HG03064 (cell line): ENCODE measurements around the gene DCXR.
"Not testable (repeated sequence)": the region's sequence is repeated elsewhere in the genome, so short reads cannot be mapped to it uniquely, and the experiment has no call there.

ENCODE experiments used
- ATAC-seq: cut with Tn5 transposase; IDR thresholded peaks from one replicate; pipeline ENCODE4 v1.9.1; 2021; ENCODE audit warnings: low read depth; ENCODE audit not compliant: unreplicated experiment

Gene DCXR

GRCh38 chr17:82045936-82046484 is 8.5 kb upstream of the DCXR start:
- ATAC-seq = no peak

GRCh38 chr17:82043507-82043906 is 6.0 kb upstream of the DCXR start:
- ATAC-seq = no peak

- ATAC-seq = no peak
Measured at GRCh38 chr17:82042649-82043048, 5.2 kb upstream of the DCXR start.

- ATAC-seq = no peak
Measured at GRCh38 chr17:82041144-82041814, 3.8 kb upstream of the DCXR start.

GRCh38 chr17:82039695-82040299 is 2.3 kb upstream of the DCXR start:
- ATAC-seq = no peak

GRCh38 chr17:82038796-82039409 is 1.4 kb upstream of the DCXR start:
- not testable (repeated sequence) for ATAC-seq

- no peak for ATAC-seq
Measured at GRCh38 chr17:82037889-82038195, 345 bp upstream of the DCXR start.

- ATAC-seq = no peak
Measured at GRCh38 chr17:82036634-82037091, 834 bp downstream of the DCXR start.

- no peak for ATAC-seq
Measured at GRCh38 chr17:82035956-82036633, 1.4 kb downstream of the DCXR start.

- ATAC-seq = no peak
Measured at GRCh38 chr17:82035488-82035887, 2.0 kb downstream of the DCXR start.

- ATAC-seq = no peak
Measured at GRCh38 chr17:82034371-82035011, 3.0 kb downstream of the DCXR start.

GRCh38 chr17:82033359-82034085 is 4.0 kb downstream of the DCXR start:
- ATAC-seq = no peak

- no peak for ATAC-seq
Measured at GRCh38 chr17:82031885-82032627, 5.4 kb downstream of the DCXR start.

- no peak for ATAC-seq
Measured at GRCh38 chr17:82031303-82031884, 6.1 kb downstream of the DCXR start, which contains the start of gene RAC3. TSS of gene RAC3 (plus strand) at chr17:82031678. CDS start at chr17:82031762, 84 bp downstream.

- ATAC-seq = no peak
Measured at GRCh38 chr17:82030470-82031302, 6.8 kb downstream of the DCXR start.

- ATAC-seq = no peak
Measured at GRCh38 chr17:82029990-82030469, 7.5 kb downstream of the DCXR start.

GRCh38 chr17:82029391-82029790 is 8.1 kb downstream of the DCXR start:
- no peak for ATAC-seq

GRCh38 chr17:82028966-82029365 is 8.5 kb downstream of the DCXR start:
- ATAC-seq = no peak
